Chondrocyte (in vitro differentiated cells): Measurements from ENCODE around the gene APCDD1L. TPM values are rescaled to one million over a fixed set of nuclear protein-coding genes. Genes with fewer than 3 reads are reported as not detected.

ENCODE experiments used
- DNase-seq: peaks from one replicate; pipeline ENCODE4 v3.0.0; 2021; ENCODE audit warnings: mixed read lengths, low spot score
- H3K27ac Mint-ChIP-seq: one replicate; pipeline ENCODE4 v1.8.0; 2021; ENCODE audit warnings: mild to moderate bottlenecking, moderate library complexity, mixed read lengths; ENCODE audit not compliant: unreplicated experiment
- H3K27me3 Mint-ChIP-seq: 2 replicates; pipeline ENCODE4 v1.8.0; 2021; ENCODE audit warnings: low read depth, mixed read lengths
- H3K36me3 Mint-ChIP-seq: 2 replicates; pipeline ENCODE4 v1.8.0; 2021; ENCODE audit warnings: low read depth, mixed read lengths
- H3K4me1 Mint-ChIP-seq: 2 replicates; pipeline ENCODE4 v1.8.0; 2021; ENCODE audit warnings: low read depth, mild to moderate bottlenecking, mixed read lengths
- H3K4me3 Mint-ChIP-seq: one replicate; pipeline ENCODE4 v1.8.0; 2021; ENCODE audit warnings: mild to moderate bottlenecking, moderate library complexity, mixed read lengths; ENCODE audit not compliant: unreplicated experiment
- H3K9me3 Mint-ChIP-seq: 2 replicates; pipeline ENCODE4 v1.8.0; 2021; ENCODE audit warnings: low read depth, mixed read lengths
- total RNA-seq: library from RNA; stranded (reverse); gene quantifications from 3 replicates; pipeline ENCODE4 v1.2.1, GENCODE V29; 2021
- TF ChIP-seq, protein P1 (sequence below): fragments of 200-600 bp; sonication (generic); IDR thresholded peaks from 2 replicates; pipeline ENCODE4 v1.5.0; 2021; ENCODE audit warnings: antibody characterized with exemption, mild to moderate bottlenecking, moderate library complexity

Gene APCDD1L
- total RNA-seq, 1 donor from 2014 or later: 20.7 TPM

DNA sequence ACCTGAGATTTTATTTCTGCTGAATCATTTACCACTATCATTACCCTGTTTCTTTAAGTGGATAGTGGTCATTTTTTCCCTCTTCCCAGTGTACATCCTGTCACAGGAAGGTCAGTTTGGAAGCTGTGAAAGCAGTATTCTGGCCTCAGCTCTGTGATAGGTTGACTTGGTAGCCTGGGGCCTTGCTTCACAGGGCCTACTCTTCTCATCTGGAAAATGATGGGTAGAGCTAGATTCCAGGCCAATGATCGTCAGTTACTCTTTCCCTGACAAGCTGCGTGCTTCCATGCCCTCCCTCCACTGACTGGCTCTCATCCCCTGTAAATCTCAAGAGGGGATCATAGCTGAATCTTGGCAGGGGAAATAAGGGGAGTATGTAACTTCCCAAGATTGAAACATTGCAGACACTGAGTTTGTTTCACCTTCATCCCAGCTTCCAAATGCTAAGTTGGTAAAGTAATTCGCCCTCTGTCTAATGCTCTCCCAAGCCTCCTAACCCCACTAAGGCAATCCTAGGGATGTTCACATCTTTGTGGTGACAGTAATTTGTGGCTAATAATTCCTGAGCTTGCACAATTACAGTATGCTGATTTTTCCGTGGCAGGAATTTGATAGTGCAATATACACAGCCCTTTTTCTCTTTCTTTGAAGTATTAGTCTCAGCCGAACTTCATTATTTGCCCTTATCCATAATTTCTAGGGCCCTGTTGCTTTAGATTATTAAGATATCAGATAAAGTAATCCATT is 75.0 kb downstream of the APCDD1L start:
- peaks cover 10% of the 10 kb centered on the region for H3K4me1 Mint-ChIP-seq
- no peak overlapping the region for H3K27ac Mint-ChIP-seq
- H3K36me3 Mint-ChIP-seq: peaks cover 14% of the 10 kb centered on the region
- no peak for DNase-seq
- H3K4me3 Mint-ChIP-seq: no peak overlapping the region
- no peaks in the 10 kb centered on the region for H3K9me3 Mint-ChIP-seq
- no peaks in the 10 kb centered on the region for H3K27me3 Mint-ChIP-seq
- TF ChIP-seq, protein P1, sequence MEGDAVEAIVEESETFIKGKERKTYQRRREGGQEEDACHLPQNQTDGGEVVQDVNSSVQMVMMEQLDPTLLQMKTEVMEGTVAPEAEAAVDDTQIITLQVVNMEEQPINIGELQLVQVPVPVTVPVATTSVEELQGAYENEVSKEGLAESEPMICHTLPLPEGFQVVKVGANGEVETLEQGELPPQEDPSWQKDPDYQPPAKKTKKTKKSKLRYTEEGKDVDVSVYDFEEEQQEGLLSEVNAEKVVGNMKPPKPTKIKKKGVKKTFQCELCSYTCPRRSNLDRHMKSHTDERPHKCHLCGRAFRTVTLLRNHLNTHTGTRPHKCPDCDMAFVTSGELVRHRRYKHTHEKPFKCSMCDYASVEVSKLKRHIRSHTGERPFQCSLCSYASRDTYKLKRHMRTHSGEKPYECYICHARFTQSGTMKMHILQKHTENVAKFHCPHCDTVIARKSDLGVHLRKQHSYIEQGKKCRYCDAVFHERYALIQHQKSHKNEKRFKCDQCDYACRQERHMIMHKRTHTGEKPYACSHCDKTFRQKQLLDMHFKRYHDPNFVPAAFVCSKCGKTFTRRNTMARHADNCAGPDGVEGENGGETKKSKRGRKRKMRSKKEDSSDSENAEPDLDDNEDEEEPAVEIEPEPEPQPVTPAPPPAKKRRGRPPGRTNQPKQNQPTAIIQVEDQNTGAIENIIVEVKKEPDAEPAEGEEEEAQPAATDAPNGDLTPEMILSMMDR: no peak

DNA sequence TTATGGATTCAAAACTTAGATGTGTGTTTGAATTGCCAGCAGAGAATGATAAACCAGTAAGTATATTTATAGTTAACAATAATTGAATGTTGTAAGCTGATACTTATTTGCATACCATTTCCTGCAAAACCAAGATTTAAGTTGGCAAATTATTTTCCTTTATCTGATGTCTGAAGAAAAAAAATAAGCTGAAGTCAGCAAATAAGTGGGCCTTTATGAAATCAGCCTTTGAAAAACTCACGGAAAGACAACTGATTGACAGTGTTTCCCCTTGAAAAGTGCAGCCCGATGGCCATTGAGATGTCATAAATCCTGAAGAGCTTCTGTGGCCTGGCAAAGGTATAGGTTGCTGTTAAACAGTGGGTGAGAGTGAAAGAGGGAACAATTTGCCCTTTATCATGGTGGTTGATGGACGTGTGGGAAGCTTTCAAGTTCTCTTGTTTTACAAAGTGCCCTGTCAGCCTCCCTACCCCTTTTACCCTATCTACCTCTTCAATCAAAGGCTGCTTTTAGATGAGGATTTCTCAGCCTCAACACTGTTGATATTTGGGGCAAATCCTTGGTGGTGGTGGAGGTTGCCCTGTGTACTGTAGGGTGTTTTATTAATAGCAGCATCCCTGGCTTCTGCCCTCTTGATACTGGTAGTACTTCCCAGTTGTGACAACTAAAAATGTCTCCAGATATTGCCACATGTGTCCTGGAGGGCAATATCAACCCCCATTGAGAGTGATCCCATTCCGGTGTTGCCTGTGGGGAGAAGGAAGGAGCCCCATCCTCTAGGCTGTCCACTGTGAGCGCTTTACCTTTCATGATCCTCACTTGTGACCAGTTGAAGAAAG is 76.0 kb downstream of the APCDD1L start:
- Mint-ChIP-seq H3K36me3 (peaks cover 8% of the 10 kb centered on the region), H3K27ac (no peak overlapping the region), H3K27me3 (no peaks in the 10 kb centered on the region), H3K4me1 (peaks cover 10% of the 10 kb centered on the region), H3K4me3 (no peak overlapping the region), H3K9me3 (no peaks in the 10 kb centered on the region)
- DNase-seq: no peak
- TF ChIP-seq, protein P1: no peak

DNA sequence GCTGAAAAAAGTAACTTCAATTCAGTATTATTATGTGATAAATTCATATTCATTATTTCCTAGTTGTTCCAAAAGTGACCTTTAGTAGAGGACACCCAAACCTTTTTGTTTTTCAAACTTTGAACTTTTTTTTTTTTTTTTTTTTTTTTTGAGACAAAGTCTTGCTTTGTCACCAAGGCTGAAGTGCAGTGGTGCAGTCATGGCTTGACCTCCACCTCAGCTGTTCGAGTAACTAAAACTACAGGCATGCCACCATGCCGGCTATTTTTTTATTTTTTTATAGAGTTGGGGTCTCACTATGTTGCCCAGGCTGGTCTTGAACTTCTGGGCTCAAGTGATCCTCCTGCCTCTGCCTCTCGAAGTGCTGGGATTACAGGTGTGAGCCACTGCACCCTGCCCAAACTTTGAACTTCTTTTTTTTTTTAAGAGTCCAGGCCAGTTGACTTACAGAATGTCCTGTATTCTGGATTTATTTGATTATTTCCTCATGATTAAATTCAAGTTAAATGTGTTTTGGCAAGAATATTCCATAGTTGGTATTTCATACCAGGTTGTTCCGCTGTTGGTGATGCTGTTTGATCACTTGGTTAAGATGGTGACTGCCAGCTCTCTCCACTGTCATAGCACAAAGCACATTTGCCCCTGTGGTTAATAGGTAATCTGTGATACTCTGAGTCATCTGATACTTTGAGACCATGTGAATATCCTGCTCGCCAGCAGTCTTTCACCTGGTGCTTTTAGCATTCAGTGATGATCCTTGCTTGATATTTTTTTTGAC is 78.1 kb downstream of the APCDD1L start:
- Mint-ChIP-seq H3K27ac (no peak overlapping the region), H3K4me1 (peaks cover 25% of the 10 kb centered on the region), H3K36me3 (peaks cover 4% of the 10 kb centered on the region), H3K27me3 (no peaks in the 10 kb centered on the region), H3K9me3 (no peaks in the 10 kb centered on the region), H3K4me3 (no peak overlapping the region)
- no peak for DNase-seq
- TF ChIP-seq, protein P1: no peak

DNA sequence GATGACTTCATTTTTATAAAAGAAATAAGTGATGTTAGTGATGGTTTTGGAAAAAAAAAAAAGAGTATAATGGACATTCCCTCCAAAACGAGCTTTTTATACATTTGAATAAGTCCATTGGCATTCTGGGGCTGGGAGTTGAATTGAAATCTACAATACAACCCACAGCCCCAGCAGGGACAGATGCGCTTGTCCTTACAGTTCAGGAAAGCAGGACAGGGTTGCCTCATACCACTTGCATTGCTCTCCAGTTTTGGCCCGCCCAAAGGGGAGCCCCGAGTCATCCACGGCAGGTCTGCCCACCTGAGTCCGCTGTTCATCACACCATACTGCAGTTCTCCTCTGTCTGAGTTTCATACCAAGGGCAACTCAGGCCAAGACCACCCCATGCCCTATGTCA is 80.0 kb downstream of the APCDD1L start:
- no peaks in the 10 kb centered on the region for H3K9me3 Mint-ChIP-seq
- TF ChIP-seq, protein P1: no peak
- no peaks in the 10 kb centered on the region for H3K27me3 Mint-ChIP-seq
- peaks cover 40% of the 10 kb centered on the region for H3K4me1 Mint-ChIP-seq
- DNase-seq: no peak
- no peak overlapping the region for H3K27ac Mint-ChIP-seq
- peaks cover 2% of the 10 kb centered on the region for H3K36me3 Mint-ChIP-seq
- H3K4me3 Mint-ChIP-seq: no peak overlapping the region

DNA sequence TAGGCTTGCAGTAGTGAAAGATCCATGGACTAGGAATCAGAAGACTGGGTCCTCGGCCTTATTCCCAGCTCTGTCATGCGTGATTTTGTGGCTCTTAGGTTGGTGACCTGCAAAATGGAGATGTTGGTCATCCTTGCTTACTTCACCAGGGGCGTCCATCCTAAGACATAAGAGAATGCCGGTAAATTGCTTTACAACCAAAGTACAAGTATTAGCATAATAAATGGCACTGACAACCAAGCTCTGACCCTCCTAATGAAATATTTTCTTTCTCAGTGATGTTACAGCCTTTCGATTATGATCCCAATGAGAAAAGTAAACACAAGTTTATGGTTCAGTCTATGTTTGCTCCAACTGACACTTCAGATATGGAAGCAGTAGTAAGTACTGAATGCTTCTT is 80.9 kb downstream of the APCDD1L start:
- no peak overlapping the region for H3K4me3 Mint-ChIP-seq
- no peaks in the 10 kb centered on the region for H3K9me3 Mint-ChIP-seq
- no peak for DNase-seq
- no peak overlapping the region for H3K27ac Mint-ChIP-seq
- peaks cover 2% of the 10 kb centered on the region for H3K36me3 Mint-ChIP-seq
- peaks cover 31% of the 10 kb centered on the region for H3K4me1 Mint-ChIP-seq
- no peaks in the 10 kb centered on the region for H3K27me3 Mint-ChIP-seq
- TF ChIP-seq, protein P1: no peak
